Measurements from ENCODE around the gene LIN9.

DNA sequence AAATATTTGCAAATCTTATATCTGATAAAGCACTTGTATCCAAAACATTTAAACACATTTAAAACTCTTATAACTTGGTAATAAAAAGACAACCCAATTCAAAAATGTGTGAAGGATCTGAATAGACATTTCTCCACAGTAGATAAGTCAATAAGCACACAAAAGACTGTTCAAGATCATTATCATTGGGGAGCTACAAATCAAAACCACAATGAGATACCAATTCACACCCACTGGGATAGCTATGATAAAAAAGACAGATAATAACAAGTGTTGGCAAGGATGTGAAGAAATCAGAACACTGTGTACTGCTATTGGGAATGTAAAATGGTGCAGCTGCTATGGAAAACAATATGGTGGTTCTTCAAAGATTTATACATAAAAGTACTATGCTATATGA, 5.1 kb upstream of the LIN9 start:
- TF ChIP-seq, protein P1, sequence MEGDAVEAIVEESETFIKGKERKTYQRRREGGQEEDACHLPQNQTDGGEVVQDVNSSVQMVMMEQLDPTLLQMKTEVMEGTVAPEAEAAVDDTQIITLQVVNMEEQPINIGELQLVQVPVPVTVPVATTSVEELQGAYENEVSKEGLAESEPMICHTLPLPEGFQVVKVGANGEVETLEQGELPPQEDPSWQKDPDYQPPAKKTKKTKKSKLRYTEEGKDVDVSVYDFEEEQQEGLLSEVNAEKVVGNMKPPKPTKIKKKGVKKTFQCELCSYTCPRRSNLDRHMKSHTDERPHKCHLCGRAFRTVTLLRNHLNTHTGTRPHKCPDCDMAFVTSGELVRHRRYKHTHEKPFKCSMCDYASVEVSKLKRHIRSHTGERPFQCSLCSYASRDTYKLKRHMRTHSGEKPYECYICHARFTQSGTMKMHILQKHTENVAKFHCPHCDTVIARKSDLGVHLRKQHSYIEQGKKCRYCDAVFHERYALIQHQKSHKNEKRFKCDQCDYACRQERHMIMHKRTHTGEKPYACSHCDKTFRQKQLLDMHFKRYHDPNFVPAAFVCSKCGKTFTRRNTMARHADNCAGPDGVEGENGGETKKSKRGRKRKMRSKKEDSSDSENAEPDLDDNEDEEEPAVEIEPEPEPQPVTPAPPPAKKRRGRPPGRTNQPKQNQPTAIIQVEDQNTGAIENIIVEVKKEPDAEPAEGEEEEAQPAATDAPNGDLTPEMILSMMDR (IDR thresholded peaks at IDR 0.05), result no peak
- no peak for TF ChIP-seq POLR2A (IDR thresholded peaks at IDR 0.05)

Measured in upper lobe of left lung (tissue), 4 donors.